Measurements from ENCODE around the gene TAB3. TPM values are rescaled to one million over a fixed set of nuclear protein-coding genes. Genes with fewer than 3 reads are reported as not detected.
"Not testable (repeated sequence)": the region's sequence is repeated elsewhere in the genome, so short reads cannot be mapped to it uniquely, and the experiment has no call there.

Gene TAB3
- total and polyA plus RNA-seq, 8 donors = 5.9 to 163 (median 20.3) TPM

DNA sequence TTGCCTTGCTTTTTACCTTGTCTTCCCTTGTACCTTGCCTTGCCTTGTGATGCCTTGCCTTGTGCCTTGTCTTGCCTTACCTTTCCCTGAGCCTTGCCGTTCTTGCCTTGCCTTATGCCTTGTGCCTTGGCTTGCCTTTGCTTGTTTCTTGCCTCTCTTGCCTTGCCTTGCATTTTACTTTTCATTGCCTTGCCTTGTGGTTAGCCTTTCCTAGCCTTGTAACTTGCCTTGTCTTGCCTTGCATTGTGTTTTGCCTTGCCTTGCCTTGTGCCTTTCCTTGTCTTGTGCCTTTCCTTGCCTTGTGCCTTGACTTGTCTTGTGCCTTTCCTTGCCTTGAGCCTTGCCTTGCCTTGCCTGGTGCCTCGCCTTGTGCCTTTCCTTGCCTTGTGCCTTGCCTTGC is 84.6 kb downstream of the TAB3 start:
- DNase-seq = no peak
- H3K36me3 ChIP-seq = no peaks in the 10 kb centered on the region
- no peaks in the 10 kb centered on the region for H3K27me3 ChIP-seq
- intact Hi-C loops (cut with DNase I; ENCODE audit: low total_unique reads) = no loop called here
- no peak overlapping the region for H3K4me3 ChIP-seq
- H3K9me3 ChIP-seq = no peaks in the 10 kb centered on the region
- no peaks in the 10 kb centered on the region for H3K4me1 ChIP-seq
- 73 to 94% (median 77%) methylated on average over 2 of the region's 2 CpGs for WGBS, 5 donors
- no peak for TF ChIP-seq CTCF (IDR thresholded peaks at IDR 0.05)
- no peak for TF ChIP-seq POLR2AphosphoS5 (IDR thresholded peaks at IDR 0.05)
- no peak for TF ChIP-seq EP300 (IDR thresholded peaks at IDR 0.05)
- no peak for TF ChIP-seq POLR2A (IDR thresholded peaks at IDR 0.05)
- H3K27ac ChIP-seq = no peak overlapping the region

- intact Hi-C loops (cut with DNase I; ENCODE audit: low total_unique reads) = no loop called here
- H3K9me3 ChIP-seq = no peaks in the 10 kb centered on the region
- peak in 1 of 2 donors; percentile 20 for DNase-seq
- H3K4me1 ChIP-seq = no peaks in the 10 kb centered on the region
- TF ChIP-seq EP300 (IDR thresholded peaks at IDR 0.05) = no peak
- no peak for TF ChIP-seq POLR2AphosphoS5 (IDR thresholded peaks at IDR 0.05)
- TF ChIP-seq CTCF (IDR thresholded peaks at IDR 0.05) = no peak
- TF ChIP-seq POLR2A (IDR thresholded peaks at IDR 0.05) = no peak
- H3K4me3 ChIP-seq = no peak overlapping the region
- no peak overlapping the region for H3K27ac ChIP-seq
- H3K27me3 ChIP-seq = no peaks in the 10 kb centered on the region
- 48 to 77% (median 57%) methylated on average over 1 of the region's 1 CpG for WGBS, 5 donors
- H3K36me3 ChIP-seq = no peaks in the 10 kb centered on the region
These were observed 88.2 kb downstream of the TAB3 start for GRCh38 chrX:30800901-30801300.

DNA sequence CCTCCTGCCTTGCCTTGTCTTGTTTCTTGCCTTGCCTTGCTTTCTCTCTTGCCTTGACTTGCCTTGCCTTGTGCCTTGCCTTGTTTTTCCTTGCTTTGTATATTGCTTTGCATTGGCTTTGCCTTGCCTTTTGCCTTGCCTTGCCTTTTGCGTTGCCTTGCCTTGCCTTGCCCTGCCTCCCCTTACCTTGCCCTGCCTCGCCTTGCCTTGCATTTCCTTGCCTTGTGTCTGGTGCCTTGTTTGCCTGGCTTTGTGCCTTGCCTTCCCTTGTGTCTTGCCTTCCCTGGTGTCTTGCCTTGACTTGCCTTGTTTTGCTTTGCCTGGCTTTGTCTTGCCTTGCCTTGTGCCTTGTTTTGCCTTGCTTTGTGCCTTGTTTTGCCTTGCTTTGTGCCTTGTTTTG is 89.7 kb downstream of the TAB3 start:
- no peak overlapping the region for H3K4me3 ChIP-seq
- WGBS, 5 donors = 72 to 97% (median 84%) methylated on average over 2 of the region's 2 CpGs
- H3K9me3 ChIP-seq = no peaks in the 10 kb centered on the region
- H3K4me1 ChIP-seq = no peaks in the 10 kb centered on the region
- DNase-seq = no peak
- no peaks in the 10 kb centered on the region for H3K36me3 ChIP-seq
- intact Hi-C loops (cut with DNase I; ENCODE audit: low total_unique reads) = no loop called here
- no peaks in the 10 kb centered on the region for H3K27me3 ChIP-seq
- no peak for TF ChIP-seq POLR2A (IDR thresholded peaks at IDR 0.05)
- no peak for TF ChIP-seq EP300 (IDR thresholded peaks at IDR 0.05)
- no peak for TF ChIP-seq POLR2AphosphoS5 (IDR thresholded peaks at IDR 0.05)
- no peak for TF ChIP-seq CTCF (IDR thresholded peaks at IDR 0.05)
- no peak overlapping the region for H3K27ac ChIP-seq

DNA sequence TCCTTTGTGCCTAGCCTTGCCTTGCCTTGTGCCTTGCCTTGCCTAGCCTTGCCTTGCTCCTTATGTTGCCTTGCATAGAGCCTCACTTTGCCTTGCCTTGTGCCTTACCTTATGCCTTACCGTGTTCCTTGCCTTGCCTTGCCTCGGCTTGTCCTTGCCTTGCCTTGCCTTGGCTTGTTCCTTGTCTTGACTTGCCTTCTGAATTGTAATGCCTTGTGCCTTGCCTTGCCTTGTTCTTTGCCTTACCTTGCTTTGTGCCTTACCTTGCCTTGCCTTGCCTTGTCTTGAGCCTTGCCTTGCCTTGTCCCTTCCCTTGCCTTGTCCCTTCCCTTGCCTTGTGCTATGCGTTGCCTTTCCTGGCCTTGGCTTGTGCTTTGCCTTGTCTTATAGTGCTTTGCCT is 90.2 kb downstream of the TAB3 start:
- H3K4me1 ChIP-seq = no peaks in the 10 kb centered on the region
- TF ChIP-seq CTCF (IDR thresholded peaks at IDR 0.05) = no peak
- no peak for TF ChIP-seq POLR2AphosphoS5 (IDR thresholded peaks at IDR 0.05)
- H3K27ac ChIP-seq = no peak overlapping the region
- no peaks in the 10 kb centered on the region for H3K9me3 ChIP-seq
- H3K27me3 ChIP-seq = no peaks in the 10 kb centered on the region
- H3K4me3 ChIP-seq = no peak overlapping the region
- WGBS, 5 donors = 90 to 97% (median 95%) methylated on average over 3 of the region's 3 CpGs
- intact Hi-C loops (cut with DNase I; ENCODE audit: low total_unique reads) = no loop called here
- H3K36me3 ChIP-seq = no peaks in the 10 kb centered on the region
- no peak for DNase-seq

GRCh38 chrX:30797301-30797700 is 91.8 kb downstream of the TAB3 start:
- H3K4me3 ChIP-seq; H3K4me1 ChIP-seq; H3K27me3 ChIP-seq; DNase-seq; H3K9me3 ChIP-seq; H3K36me3 ChIP-seq; H3K27ac ChIP-seq; intact Hi-C loops (cut with DNase I; ENCODE audit: low total_unique reads): not testable (repeated sequence)
- WGBS, 5 donors = 54 to 90% (median 63%) methylated on average over 1 of the region's 1 CpG

Data from stomach (tissue), 9 donors.